ENCODE results near the gene ELP5. TPM values are rescaled to one million over a fixed set of nuclear protein-coding genes. Genes with fewer than 3 reads are reported as not detected.

Gene ELP5
- polyA plus RNA-seq, 1 of the 3 experiments (the other 2 are of a cell fraction) = 45.4 TPM

GRCh38 chr17:7241090-7241733, 10.8 kb upstream of the ELP5 start:
- peaks cover 21 to 28% of the 10 kb centered on the region in 2 experiments for H3K4me1 ChIP-seq (ENCODE audit: control insufficient read depth in 1 of 2, insufficient read depth in 2 of 2, low read depth in 1 of 2, low read length in 1 of 2)
- no peak overlapping the region for H2AFZ ChIP-seq (ENCODE audit: low read depth)
- 25% methylated on average over 9 of the region's 9 CpGs for WGBS (ENCODE audit: low lambda C conversion rate)
- peak overlapping the region; percentile 97 for H3K9ac ChIP-seq
- ChIA-PET POLR2A (interaction anchor here (1.0 to 1.5 kb wide), 2 partner anchors 22 to 88 kb away, joined by 3 read pairs; partner anchors contain the start of genes ACADVL and DLG4), CTCF (interaction anchor here (0.8 to 5.6 kb wide), 5 partner anchors 10 to 196 kb away, joined by 3 to 35 read pairs (median 3); partner anchors contain the start of genes ACADVL, CTDNEP1, DLG4 and ELP5)
- peaks cover 55% of the 10 kb centered on the region for H3F3A ChIP-seq (replicated peaks; ENCODE audit: insufficient read depth)
- no peaks in the 10 kb centered on the region for H3K9me2 ChIP-seq
- H3K9me3 ChIP-seq = no peaks in the 10 kb centered on the region
- peak overlapping the region; percentile 80 to 98 for H3K4me3 ChIP-seq (ENCODE audit: low read depth in 2 of 2, low read length in 1 of 2)
- no peak for DNase-seq
- no peaks in the 10 kb centered on the region for H3K27me3 ChIP-seq (ENCODE audit: insufficient read depth)
- TF ChIP-seq MXI1 (IDR thresholded peaks at IDR 0.05; ENCODE audit: low read depth, low read length) = no peak
- no peak for TF ChIP-seq USF2 (IDR thresholded peaks at IDR 0.05; ENCODE audit: borderline replicate concordance, low read depth, low read length)
- H3K36me3 ChIP-seq (replicated peaks in 1 of 2; ENCODE audit: control insufficient read depth in 1 of 2, insufficient read depth in 2 of 2, low read length in 1 of 2) = peaks cover 28 to 46% of the 10 kb centered on the region in 2 experiments
- peak overlapping the region; percentile 79 for H3K4me2 ChIP-seq
- peaks cover 57% of the 10 kb centered on the region for H3K79me2 ChIP-seq (ENCODE audit: insufficient read depth)
- H4K20me1 ChIP-seq (ENCODE audit: insufficient read depth) = peaks cover 7% of the 10 kb centered on the region; the same call in 1 of the 2 replicates
- H3K27ac ChIP-seq (ENCODE audit: low read depth in 2 of 2, low read length in 1 of 2) = peak overlapping the region; percentile 88 to 99

GRCh38 chr17:7241783-7242716, 10.0 kb upstream of the ELP5 start, which contains the start of gene GABARAP:
GABARAP (minus strand) TSS chr17:7242449; CDS start chr17:7242330, 119 bp downstream.
- Histone ChIP-seq H3K27ac (ENCODE audit: low read depth in 2 of 2, low read length in 1 of 2) (peak within 1 kb of the TSS; percentile 88 to 99), H3F3A (replicated peaks; ENCODE audit: insufficient read depth) (peaks cover 47% of the 10 kb centered on the region), H3K9me3 (no peaks in the 10 kb centered on the region), H3K9ac (peak within 1 kb of the TSS; percentile 97), H3K9me2 (no peaks in the 10 kb centered on the region), H4K20me1 (ENCODE audit: insufficient read depth) (peaks cover 5% of the 10 kb centered on the region; the same call in 1 of the 2 replicates), H3K4me2 (peak within 1 kb of the TSS; percentile 79), H3K4me3 (ENCODE audit: low read depth in 2 of 2, low read length in 1 of 2) (peak within 1 kb of the TSS; percentile 80 to 98), H3K36me3 (replicated peaks in 1 of 2; ENCODE audit: control insufficient read depth in 1 of 2, insufficient read depth in 2 of 2, low read length in 1 of 2) (peaks cover 34 to 46% of the 10 kb centered on the region in 2 experiments), H3K79me2 (ENCODE audit: insufficient read depth) (peaks cover 57% of the 10 kb centered on the region), H2AFZ (ENCODE audit: low read depth) (peak within 1 kb of the TSS; percentile 54), H3K27me3 (ENCODE audit: insufficient read depth) (no peaks in the 10 kb centered on the region), H3K4me1 (ENCODE audit: control insufficient read depth in 1 of 2, insufficient read depth in 2 of 2, low read depth in 1 of 2, low read length in 1 of 2) (peaks cover 16 to 24% of the 10 kb centered on the region in 2 experiments)
- ChIA-PET POLR2A (interaction anchor here (0.6 to 1.8 kb wide), 7 partner anchors 8 to 342 kb away, joined by 3 to 7 read pairs (median 5); partner anchors contain the start of genes ACADVL, CTDNEP1, DLG4 and DVL2), CTCF (interaction anchor here (0.6 to 5.6 kb wide), 11 partner anchors 9 to 319 kb away, joined by 3 to 35 read pairs (median 5); partner anchors contain the start of genes ACADVL, CTDNEP1, DLG4 and ELP5)
- WGBS (ENCODE audit: low lambda C conversion rate) = under 1% methylated on average over 43 of the region's 62 CpGs
- TF ChIP-seq CHD2 (IDR thresholded peaks at IDR 0.05; ENCODE audit: low read length, partially characterized antibody) (peak; percentile 94), CTCF (IDR thresholded peaks at IDR 0.05) (no peak), GABPA (IDR thresholded peaks at IDR 0.05; ENCODE audit: low read depth) (peak; percentile 49; the same call in 1 of the 2 replicates), MXI1 (IDR thresholded peaks at IDR 0.05; ENCODE audit: low read depth, low read length) (0 out of 2 replicates have a peak, but pooled peaks have one; percentile 47), NFIC (IDR thresholded peaks at IDR 0.05; ENCODE audit: borderline replicate concordance) (peak; percentile 52), PBX3 (IDR thresholded peaks at IDR 0.05) (peak; percentile 78), USF2 (IDR thresholded peaks at IDR 0.05; ENCODE audit: borderline replicate concordance, low read depth, low read length) (no peak), TAF1 (IDR thresholded peaks at IDR 0.05; ENCODE audit: borderline replicate concordance, low read depth, low read length) (peak; percentile 25), ELF1 (IDR thresholded peaks at IDR 0.05) (peak; percentile 94), USF1 (IDR thresholded peaks at IDR 0.05; ENCODE audit: borderline replicate concordance, low read depth) (peak; percentile 84), RAD21 (IDR thresholded peaks at IDR 0.05; ENCODE audit: low read length) (no peak), SIN3A (IDR thresholded peaks at IDR 0.05; ENCODE audit: borderline replicate concordance, low read depth, low read length) (peak; percentile 68)
- peak; percentile 86 for DNase-seq

Measured in SK-N-SH (cell line).